Breast epithelium (tissue), 3 donors: ENCODE results near the gene SYMPK.

Source experiments
- CTCF ChIP-seq, 3 donors: fragments of 450-650 bp; IDR thresholded peaks; one replicate each; pipeline ENCODE4 v1.5.1; 2016 to 2017; ENCODE audit warnings: antibody characterized with exemption in 3 of 3, mild to moderate bottlenecking in 3 of 3, moderate library complexity in 3 of 3
- POLR2A ChIP-seq: fragments of 450-650 bp; IDR thresholded peaks from one replicate; pipeline ENCODE4 v1.6.1; 2016; ENCODE audit warnings: antibody characterized with exemption, mild to moderate bottlenecking, moderate library complexity
- POLR2AphosphoS5 ChIP-seq, 3 donors: sonication (generic); formaldehyde crosslinking; IDR thresholded peaks; one replicate each; pipeline ENCODE4 v1.6.1; 2017; ENCODE audit warnings: antibody characterized with exemption in 3 of 3

- TF ChIP-seq CTCF (IDR thresholded peaks at IDR 0.05), result no peak
- TF ChIP-seq POLR2A, result no peak
- no peak for TF ChIP-seq POLR2AphosphoS5 (IDR thresholded peaks at IDR 0.05)
Observed at GRCh38 chr19:45812297-45812696, 50.6 kb downstream of the SYMPK start.
